ENCODE data around the gene SMIM30.

The SMIM30 gene

GRCh38 chr7:113099284-113099919 lies 19.0 kb downstream of the SMIM30 start:
- DNase-seq, result no peak

- DNase-seq, result no peak
Observed at GRCh38 chr7:113094517-113095249, 23.7 kb downstream of the SMIM30 start.

DNA sequence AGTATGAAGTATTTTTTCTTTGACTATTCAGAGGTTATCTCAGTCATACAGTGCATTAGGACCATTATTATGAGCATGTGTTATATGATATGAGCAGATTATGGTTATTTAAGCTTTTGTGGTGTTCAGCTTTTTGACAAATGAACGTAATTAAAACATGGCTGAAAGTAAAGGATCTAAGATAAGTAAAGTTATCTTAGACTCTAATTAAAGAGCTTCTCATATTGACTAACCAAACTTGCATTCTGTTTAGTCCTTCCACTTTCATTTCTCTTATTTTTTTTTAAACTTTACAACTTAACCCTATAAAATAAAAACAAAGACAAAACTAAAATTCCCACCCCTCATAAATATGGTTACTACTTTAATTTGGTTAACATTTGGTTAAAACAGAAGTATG lies 24.8 kb downstream of the SMIM30 start:
- DNase-seq, result no peak

- no peak for DNase-seq
Observed at GRCh38 chr7:113092762-113093161, 25.6 kb downstream of the SMIM30 start.

DNA sequence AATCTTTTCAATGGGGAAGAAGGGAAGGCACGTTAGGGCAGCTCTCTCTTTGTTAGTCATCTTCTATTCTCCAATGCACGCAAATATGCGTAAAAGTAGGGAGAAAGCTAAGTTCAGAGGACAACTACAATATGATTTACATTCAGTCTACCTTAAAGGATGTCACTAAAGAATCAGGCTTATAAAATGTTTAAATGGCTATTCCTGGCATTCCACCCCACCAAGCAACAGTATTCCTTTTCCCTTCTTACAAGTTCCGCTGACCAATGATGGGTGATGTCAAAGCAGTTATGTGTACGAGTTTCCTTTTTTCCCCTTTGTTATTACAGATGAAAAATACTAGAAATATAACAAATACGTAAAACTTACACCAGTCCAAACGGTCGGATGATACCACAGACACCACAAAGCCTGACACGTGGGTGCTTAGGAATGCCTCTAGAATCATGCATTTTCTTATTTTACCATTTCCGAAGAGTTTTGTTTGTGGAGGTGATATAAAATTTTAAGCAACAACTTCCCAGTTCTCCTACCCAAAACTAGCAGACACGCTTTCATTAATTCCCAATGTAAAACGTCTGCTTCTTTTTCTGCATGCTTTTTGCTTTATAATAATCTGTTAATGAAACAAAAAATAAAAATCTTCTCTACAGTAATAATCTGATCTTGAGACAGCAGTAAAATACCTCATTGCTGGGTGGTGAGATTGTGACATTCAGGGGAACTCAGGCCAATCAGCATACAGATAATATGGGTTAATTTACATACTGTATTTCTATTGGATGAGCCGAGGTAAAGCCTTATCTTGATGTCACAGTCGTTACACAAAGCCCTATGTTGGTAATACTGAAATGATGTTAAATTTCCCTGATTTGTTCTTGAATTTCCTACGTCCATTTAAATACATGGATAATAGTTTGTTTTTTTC lies 31.0 kb downstream of the SMIM30 start:
- no peak for DNase-seq

DNA sequence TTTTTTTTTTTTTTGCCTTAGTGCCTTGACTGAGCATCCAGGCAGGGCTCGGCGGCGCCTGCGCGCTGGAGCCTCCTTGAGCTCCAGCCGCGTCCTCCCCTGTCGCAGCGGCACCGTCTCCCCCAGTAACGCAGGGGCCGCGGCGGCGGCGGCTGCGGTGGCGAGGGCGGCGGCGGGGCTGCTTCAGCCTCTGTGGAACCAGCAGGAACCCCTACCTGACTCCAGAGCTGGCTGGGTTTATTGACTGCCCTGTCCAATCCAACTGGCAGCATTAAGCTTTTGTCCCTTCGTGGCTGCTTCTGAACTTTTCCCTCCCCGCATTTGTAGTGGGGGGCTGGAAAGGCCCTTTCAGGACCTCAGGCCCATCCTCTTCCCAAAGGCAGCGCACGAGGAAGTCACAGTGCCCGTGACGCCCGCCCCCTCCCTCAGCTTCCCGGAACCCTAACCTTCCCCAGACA lies 31.9 kb downstream of the SMIM30 start, which contains the start of gene GPR85:
GPR85 (minus strand) TSS at position 397 of the 458 bp plus-strand sequence. CDS start 2,106 bp downstream, outside the sequence.
- DNase-seq, result peak; percentile 53

- DNase-seq, result peak; percentile 38
Observed at GRCh38 chr7:113085781-113086390, 32.5 kb downstream of the SMIM30 start.

GRCh38 chr7:113084496-113085172 lies 33.7 kb downstream of the SMIM30 start:
- no peak for DNase-seq

DNA sequence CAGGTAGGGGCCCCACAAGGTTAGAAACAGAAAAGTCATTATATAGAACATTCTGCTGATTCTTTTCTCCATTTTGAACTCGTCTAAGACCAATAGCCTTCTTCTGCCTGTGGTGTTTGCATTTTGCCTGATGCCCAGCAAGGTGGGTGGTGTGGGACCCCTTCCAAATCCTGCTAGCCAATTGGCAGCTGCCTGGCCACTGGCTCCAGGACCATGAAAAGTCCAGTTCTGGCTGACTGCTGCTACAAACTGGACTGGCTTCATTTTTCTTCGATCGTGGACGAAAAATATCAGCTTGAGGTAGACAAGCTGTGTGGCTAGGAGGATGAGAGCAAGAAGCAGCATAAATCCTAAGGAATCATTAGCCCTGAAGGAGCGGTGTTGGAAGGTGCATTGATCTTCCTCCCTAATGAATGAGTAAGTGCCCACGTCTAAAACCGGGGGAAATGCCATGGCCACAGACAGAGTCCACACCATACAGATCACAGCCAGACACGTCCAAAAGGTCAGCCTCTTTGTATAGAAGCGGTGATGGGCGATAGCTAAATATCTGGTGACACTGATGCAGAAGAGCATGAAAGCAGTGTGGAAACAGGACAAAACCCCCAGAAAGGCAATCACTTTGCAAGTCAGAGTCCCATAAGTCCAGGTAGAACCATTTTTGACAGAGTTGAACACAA lies 34.4 kb downstream of the SMIM30 start:
- DNase-seq, result no peak

DNA sequence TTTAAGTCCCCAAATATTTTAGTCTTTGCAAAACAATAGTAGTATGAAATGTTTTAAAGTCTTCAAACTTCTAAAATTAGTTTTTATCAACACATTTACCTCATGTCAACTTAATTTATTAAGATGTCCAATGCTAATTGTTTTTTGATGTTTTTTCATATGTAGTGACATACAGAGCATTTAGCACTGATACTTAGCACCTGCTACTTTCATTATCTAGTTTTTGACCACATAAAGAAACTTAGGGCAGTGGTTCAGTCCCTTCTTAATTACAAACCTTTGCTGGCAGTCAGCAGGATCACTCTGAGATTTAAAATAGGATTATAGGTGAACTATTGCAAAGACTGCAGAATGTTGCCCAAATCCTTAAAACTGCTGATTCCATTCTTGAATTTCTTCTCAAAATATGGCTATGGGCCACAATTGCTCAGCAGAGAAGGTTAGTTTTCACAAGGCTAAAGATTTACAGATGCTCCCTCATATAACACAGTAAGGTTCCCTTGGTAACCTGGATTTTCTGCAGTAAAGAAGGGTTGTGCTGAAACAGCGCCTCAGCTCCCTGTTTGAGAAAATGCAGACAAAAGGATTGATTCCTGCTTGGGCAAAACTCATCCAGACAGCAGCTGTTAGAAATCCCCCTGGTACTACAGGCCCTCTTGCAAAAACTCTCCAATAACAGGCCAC lies 35.1 kb downstream of the SMIM30 start:
- DNase-seq, result no peak

- no peak for DNase-seq
Observed at GRCh38 chr7:113078331-113078730, 40.0 kb downstream of the SMIM30 start.

DNA sequence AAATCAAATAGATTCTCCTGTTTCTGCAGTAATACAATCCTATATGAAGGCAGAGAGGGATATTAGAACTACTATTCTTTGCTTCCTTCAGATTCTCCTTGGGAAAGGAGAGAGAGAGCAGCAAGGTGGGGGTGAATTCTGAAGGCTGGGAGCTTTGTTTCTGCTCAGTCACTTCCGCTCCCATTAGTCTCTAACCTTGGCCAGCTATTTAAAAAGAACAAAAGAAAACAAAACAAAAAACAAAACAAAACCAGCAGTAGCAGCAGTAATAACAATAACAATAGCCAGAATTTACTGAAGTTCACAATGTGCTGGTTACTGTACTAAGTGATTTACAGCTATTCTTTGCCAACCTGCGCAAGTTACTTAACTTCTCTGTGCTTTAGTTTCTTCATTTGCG lies 41.7 kb downstream of the SMIM30 start:
- no peak for DNase-seq

DNA sequence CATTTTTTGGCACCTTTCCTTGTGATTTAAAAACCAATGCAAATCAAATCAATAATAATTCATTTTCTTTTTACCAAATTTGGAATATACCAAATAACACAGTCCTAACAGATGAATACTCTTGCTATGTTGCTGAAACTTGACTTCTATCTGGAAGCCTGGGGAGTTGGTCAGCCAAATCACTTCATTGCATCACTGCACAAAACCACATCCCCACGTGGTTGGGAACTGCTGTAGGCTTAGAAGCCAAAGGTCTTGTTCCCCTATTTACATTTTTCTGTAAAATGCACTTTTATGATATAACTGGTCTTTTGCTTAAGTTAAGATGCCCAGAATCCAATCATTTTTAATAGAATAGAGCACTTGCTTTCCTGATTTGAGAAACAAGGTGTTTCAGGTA lies 46.9 kb downstream of the SMIM30 start:
- DNase-seq, result no peak
